ENCODE results near the gene MCF2.
"Not testable (repeated sequence)": the region's sequence is repeated elsewhere in the genome, so short reads cannot be mapped to it uniquely, and the experiment has no call there.

MCF2 gene, protein sequence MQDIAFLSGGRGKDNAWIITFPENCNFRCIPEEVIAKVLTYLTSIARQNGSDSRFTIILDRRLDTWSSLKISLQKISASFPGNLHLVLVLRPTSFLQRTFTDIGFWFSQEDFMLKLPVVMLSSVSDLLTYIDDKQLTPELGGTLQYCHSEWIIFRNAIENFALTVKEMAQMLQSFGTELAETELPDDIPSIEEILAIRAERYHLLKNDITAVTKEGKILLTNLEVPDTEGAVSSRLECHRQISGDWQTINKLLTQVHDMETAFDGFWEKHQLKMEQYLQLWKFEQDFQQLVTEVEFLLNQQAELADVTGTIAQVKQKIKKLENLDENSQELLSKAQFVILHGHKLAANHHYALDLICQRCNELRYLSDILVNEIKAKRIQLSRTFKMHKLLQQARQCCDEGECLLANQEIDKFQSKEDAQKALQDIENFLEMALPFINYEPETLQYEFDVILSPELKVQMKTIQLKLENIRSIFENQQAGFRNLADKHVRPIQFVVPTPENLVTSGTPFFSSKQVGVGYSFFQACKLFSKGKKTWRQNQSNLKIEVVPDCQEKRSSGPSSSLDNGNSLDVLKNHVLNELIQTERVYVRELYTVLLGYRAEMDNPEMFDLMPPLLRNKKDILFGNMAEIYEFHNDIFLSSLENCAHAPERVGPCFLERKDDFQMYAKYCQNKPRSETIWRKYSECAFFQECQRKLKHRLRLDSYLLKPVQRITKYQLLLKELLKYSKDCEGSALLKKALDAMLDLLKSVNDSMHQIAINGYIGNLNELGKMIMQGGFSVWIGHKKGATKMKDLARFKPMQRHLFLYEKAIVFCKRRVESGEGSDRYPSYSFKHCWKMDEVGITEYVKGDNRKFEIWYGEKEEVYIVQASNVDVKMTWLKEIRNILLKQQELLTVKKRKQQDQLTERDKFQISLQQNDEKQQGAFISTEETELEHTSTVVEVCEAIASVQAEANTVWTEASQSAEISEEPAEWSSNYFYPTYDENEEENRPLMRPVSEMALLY

GRCh38 chrX:139708067-139708466 is at the start of gene MCF2:
Gene MCF2, minus strand, starts transcription at chrX:139708167. Its CDS starts 56,423 bp downstream, at chrX:139651744.
- DNase-seq = no peak

- no peak for DNase-seq
Measured at GRCh38 chrX:139751053-139751452, 43.1 kb upstream of the MCF2 start.

- DNase-seq = no peak
Measured at GRCh38 chrX:139750390-139750789, 42.4 kb upstream of the MCF2 start.

- DNase-seq = peak in 1 of 2 experiments; percentile 4
Measured at GRCh38 chrX:139739138-139739537, 31.2 kb upstream of the MCF2 start.

- DNase-seq = no peak
Measured at GRCh38 chrX:139738581-139738980, 30.6 kb upstream of the MCF2 start.

DNA sequence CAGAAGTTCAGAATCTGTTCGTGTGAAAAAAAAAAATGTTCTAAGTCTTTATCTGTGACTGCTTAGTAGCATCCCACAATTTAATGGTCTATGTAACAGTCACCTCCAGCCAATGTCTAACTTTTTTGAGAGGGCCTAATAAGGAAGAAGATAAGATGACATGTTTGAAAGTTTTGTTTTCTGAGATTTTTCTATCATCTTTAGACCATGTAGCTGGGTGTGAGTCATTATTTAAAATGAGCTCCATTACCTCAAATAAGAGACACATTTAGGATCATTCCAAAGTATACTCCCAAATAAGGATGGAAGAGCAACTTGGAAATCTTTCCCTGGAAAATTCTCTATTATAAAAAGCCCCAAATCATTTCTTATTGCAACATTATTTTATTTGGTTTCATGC is 28.2 kb upstream of the MCF2 start:
- DNase-seq = no peak

DNA sequence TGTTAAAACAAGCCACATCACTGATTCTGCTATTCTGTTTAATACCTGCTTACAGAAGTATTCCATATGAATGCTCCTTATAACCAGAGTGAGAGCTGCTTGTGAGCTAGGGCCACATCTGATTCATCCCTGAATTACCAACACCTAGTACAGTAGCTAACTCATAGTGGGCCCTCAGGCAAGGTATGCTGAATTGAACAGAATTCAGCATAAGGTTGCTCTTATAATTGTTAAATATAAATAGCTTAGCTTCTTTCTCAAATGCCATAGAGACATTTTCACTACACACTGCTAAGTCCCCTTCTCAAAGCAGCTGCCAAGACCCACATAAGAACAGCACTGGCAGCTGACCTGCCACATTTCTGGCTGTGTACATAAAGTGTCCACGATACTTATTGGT is 27.0 kb upstream of the MCF2 start:
- DNase-seq = no peak

GRCh38 chrX:139725720-139726119 is 17.8 kb upstream of the MCF2 start:
- DNase-seq = no peak

- DNase-seq = no peak
Measured at GRCh38 chrX:139724626-139725025, 16.7 kb upstream of the MCF2 start.

- DNase-seq = no peak
Measured at GRCh38 chrX:139720979-139721378, 13.0 kb upstream of the MCF2 start.

GRCh38 chrX:139720136-139720535 is 12.2 kb upstream of the MCF2 start:
- no peak for DNase-seq

GRCh38 chrX:139702658-139703057 is 5.3 kb downstream of the MCF2 start:
- no peak for DNase-seq

- DNase-seq = no peak
Measured at GRCh38 chrX:139692908-139693307, 15.1 kb downstream of the MCF2 start.

DNA sequence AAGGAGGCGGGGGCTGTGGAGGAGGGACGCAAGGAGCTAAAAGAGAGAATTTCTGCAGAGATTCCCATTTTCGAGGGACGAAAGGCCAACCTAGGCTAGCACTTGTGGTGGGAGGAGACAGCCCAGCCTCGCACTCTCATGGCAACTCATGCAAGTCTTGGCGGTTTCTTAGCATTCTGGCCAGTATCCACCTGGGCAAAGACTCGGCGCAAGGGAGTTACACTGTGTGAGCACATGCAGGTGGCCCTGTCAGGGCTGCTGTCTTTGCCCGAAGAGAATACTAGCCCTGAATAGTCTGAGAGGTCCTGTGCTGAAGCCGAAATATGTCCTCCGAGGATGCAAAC is 15.5 kb downstream of the MCF2 start:
- DNase-seq = no peak

DNA sequence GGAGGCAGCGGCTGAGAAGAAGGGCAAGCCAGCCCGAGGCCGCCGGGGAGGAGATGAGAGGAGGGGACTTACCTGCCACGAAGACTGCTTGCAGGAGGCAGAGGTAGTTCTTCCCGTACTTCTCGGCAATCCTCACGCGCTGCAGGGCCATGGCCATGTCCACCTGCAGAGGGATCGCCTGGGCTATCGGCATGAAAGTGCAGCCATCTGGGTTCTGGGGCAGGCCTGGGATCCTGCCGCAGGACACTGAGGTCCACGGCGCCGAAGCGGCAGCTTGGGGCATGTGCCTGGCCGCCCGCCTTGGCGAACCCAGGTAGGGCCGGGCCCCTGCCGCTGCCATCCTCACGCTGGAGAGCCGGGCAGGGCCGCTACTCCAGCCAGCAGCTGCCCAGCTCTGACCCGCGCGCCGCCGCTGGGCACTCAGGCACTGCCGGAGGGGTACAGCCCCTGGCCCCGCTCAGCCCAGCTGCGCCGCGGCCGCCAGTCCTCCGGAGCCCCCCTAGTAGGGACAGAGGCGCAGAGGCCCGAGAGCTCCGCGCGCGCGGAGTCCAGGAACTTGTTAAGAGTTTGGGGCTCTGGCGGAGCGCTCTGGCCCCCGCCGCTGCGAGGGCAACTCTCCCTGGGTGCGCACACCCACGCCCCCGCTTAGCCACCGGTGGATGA is 16.0 kb downstream of the MCF2 start:
- DNase-seq = no peak

GRCh38 chrX:139691493-139691842 is 16.5 kb downstream of the MCF2 start:
- no peak for DNase-seq

- not testable (repeated sequence) for DNase-seq
Measured at GRCh38 chrX:139685175-139685574, 22.8 kb downstream of the MCF2 start.

- DNase-seq = no peak
Measured at GRCh38 chrX:139680356-139680755, 27.6 kb downstream of the MCF2 start.

GRCh38 chrX:139647597-139647996 is 60.4 kb downstream of the MCF2 start:
- no peak for DNase-seq

DNA sequence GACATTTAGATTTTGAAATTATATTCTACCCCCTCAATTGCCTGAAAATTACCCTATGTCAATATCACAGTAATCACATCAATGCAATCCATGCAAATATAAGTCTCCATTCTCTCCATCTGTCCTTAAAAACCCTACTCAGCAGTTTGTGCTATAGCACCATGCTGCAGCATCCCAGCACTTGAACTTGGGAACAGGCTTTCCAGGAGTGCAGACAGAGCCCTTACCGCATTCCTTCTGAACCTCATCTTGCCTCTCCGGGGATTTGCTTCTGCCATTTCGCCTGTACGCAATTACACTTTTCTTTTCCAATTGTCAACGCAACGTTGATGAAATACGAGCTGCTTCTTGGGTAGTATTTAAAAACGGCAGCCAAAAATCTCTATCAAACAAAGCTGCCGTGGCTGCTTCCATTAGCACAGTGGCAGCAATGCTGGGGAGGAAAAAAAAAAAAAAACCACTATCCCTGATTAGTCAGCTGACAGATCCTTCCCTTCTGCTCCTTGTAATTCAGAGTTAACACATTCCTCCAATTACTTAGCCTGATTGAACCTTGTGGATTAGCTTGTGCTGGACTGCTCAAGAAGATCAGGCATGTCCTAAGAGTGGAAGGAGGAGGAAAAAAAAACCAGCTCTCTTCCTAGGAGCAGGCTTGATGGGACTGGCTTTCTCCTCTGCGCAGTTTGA is 65.6 kb downstream of the MCF2 start:
- DNase-seq = no peak

DNA sequence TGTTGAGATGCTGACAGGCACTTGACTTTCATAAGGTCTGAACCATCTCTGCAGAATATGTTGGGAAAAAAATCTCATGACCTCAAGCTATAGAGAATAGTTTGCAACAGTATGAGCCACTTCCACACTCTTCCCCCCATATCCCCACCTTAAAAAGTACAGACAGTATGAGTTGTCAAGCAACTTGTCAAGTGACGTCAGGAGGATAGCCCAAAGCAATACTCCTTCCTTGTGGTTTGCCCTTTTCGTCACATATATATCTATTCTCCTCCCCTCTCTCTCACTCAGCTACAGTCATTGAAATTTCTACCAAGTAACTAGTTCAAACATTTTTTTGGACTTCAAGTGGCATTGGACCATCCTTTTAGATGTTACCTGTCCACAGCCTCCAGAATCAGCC is 67.7 kb downstream of the MCF2 start:
- DNase-seq = no peak

DNA sequence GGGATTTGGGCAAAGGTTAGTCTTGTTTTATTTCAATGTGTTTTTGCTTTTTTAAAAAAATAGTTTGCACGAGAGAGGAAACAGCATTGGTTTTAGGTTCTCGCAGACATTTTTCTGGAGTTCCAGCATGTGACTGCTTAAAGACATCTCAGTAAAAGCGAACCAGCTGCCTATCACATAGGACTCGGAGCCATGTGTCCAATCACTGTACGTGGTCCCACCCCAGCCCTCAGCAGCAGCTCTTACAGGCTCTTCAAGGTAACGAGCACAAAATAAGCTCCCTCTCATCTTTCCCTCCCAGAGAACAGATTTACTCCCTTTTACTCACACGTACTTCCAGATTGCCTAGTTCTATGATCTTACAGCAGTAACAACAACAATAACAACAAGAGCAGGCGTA is 68.7 kb downstream of the MCF2 start:
- DNase-seq = no peak

DNA sequence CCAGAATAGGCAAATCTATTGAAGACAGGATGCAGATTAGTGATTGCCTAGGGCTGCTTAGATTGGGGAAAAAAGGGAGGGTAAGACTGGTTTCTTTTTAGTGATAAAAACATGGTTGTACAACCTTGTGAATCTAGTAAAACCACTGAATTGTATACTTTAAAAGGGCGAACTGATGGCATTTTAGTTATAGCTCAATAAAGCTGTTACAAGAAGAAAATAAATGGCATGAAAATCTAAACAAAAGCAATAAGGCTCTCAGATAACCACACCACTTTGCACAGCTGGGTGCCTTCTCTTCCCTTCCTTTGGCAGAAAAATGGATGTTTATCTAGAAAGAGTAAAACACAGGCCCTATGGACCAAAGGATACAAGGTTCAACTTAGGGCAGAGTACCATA is 107.9 kb downstream of the MCF2 start:
- DNase-seq = no peak

Measured in activated CD4-positive, alpha-beta T cell treated with anti-CD3 and anti-CD28 coated beads, Interleukin-2, amount 50 U/mL, for 48 hours (primary cell).